ENCODE results near the gene NFIC.
A peak's percentile ranks its signal among the peaks of the same experiment; 100 is the strongest.

Gene NFIC

GRCh38 chr19:3511506-3512251 lies 145.3 kb downstream of the NFIC start:
- peak overlapping the region; percentile 9; the same call in 1 of the 2 replicates for H3K27ac ChIP-seq
- ChIA-PET CTCF (no interaction called here), POLR2A (ENCODE audit: low non-redundant PET) (no interaction called here)
- no peak for DNase-seq (ENCODE audit: low spot score)
- no peak for TF ChIP-seq CTCF (conservative IDR thresholded peaks at IDR 0.05; ENCODE audit: low read depth)

- CTCF ChIA-PET: no interaction called here
- DNase-seq (ENCODE audit: low spot score): no peak
- POLR2A ChIA-PET (ENCODE audit: low non-redundant PET): no interaction called here
Measured at GRCh38 chr19:3512562-3513228, 146.3 kb downstream of the NFIC start.

GRCh38 chr19:3513229-3514140 lies 147.1 kb downstream of the NFIC start:
- H3K27ac ChIP-seq: 0 out of 2 replicates have a peak overlapping the region, but pooled peaks have one; percentile 3
- ChIA-PET POLR2A (ENCODE audit: low non-redundant PET) (no interaction called here), CTCF (no interaction called here)
- TF ChIP-seq CTCF (conservative IDR thresholded peaks at IDR 0.05; ENCODE audit: low read depth): no peak
- no peak for DNase-seq (ENCODE audit: low spot score)

More at GRCh38 chr19:3512562-3513228, 146.3 kb downstream of the NFIC start:
- no peak overlapping the region for H3K27ac ChIP-seq
- TF ChIP-seq CTCF (conservative IDR thresholded peaks at IDR 0.05; ENCODE audit: low read depth): no peak

GRCh38 chr19:3514930-3515329 lies 148.5 kb downstream of the NFIC start:
- no peak for DNase-seq (ENCODE audit: low spot score)
- no peak for TF ChIP-seq CTCF (conservative IDR thresholded peaks at IDR 0.05; ENCODE audit: low read depth)
- H3K27ac ChIP-seq: peak overlapping the region; percentile 37
- POLR2A ChIA-PET (ENCODE audit: low non-redundant PET): no interaction called here
- CTCF ChIA-PET: no interaction called here

GRCh38 chr19:3515891-3516422 lies 149.6 kb downstream of the NFIC start:
- CTCF ChIA-PET: no interaction called here

More at GRCh38 chr19:3515891-3516422, 149.6 kb downstream of the NFIC start:
- peak overlapping the region; percentile 37 for H3K27ac ChIP-seq
- DNase-seq (ENCODE audit: low spot score): no peak
- POLR2A ChIA-PET (ENCODE audit: low non-redundant PET): no interaction called here
- TF ChIP-seq CTCF (conservative IDR thresholded peaks at IDR 0.05; ENCODE audit: low read depth): no peak

Measured in RWPE1 (cell line).